Mesothelial cell of epicardium (in vitro differentiated cells): Measurements from ENCODE around the gene SIX1. TPM values are rescaled to one million over a fixed set of nuclear protein-coding genes. Genes with fewer than 3 reads are reported as not detected.

Experiments
- DNase-seq, 2 experiments: peaks; one replicate each; pipeline ENCODE4 v3.0.0; 2021; ENCODE audit warnings: low spot score in 2 of 2; ENCODE audit not compliant: unreplicated experiment in 2 of 2
- H3K27ac Mint-ChIP-seq: 2 replicates; pipeline ENCODE4 v1.8.0; 2021; ENCODE audit warnings: mixed read lengths
- H3K27me3 Mint-ChIP-seq: 2 replicates; pipeline ENCODE4 v1.8.0; 2021; ENCODE audit warnings: low read depth, mixed read lengths
- H3K36me3 Mint-ChIP-seq: 2 replicates; pipeline ENCODE4 v1.8.0; 2021; ENCODE audit warnings: mixed read lengths
- H3K4me1 Mint-ChIP-seq: 2 replicates; pipeline ENCODE4 v1.8.0; 2021; ENCODE audit warnings: mixed read lengths
- H3K4me3 Mint-ChIP-seq: 2 replicates; pipeline ENCODE4 v1.8.0; 2021; ENCODE audit warnings: mild to moderate bottlenecking, moderate library complexity, mixed read lengths
- H3K9me3 Mint-ChIP-seq: 2 replicates; pipeline ENCODE4 v1.8.0; 2021; ENCODE audit warnings: mixed read lengths
- CTCF ChIP-seq: fragments of 200-600 bp; sonication (generic); IDR thresholded peaks from one replicate; pipeline ENCODE4 v1.5.0; 2021; ENCODE audit warnings: antibody characterized with exemption; ENCODE audit not compliant: unreplicated experiment
- total RNA-seq: library from RNA; stranded (reverse); gene quantifications from 3 replicates; pipeline ENCODE4 v1.2.1, GENCODE V29; 2021

Gene SIX1
- total RNA-seq, 1 donor from 2014 or later, result 0.47 TPM

GRCh38 chr14:60642270-60643140 lies 6.8 kb downstream of the SIX1 start:
- Mint-ChIP-seq H3K4me3 (no peak overlapping the region), H3K27me3 (peaks cover 99% of the 10 kb centered on the region), H3K9me3 (no peaks in the 10 kb centered on the region), H3K36me3 (no peaks in the 10 kb centered on the region), H3K4me1 (peaks cover 17% of the 10 kb centered on the region), H3K27ac (no peak overlapping the region)
- DNase-seq, result peak in 1 of 2 experiments; percentile 54
- TF ChIP-seq CTCF, result no peak

- no peaks in the 10 kb centered on the region for H3K36me3 Mint-ChIP-seq
- H3K4me1 Mint-ChIP-seq, result peaks cover 11% of the 10 kb centered on the region
- no peak for DNase-seq
- H3K4me3 Mint-ChIP-seq, result no peak overlapping the region
- H3K27me3 Mint-ChIP-seq, result peaks cover 98% of the 10 kb centered on the region
- no peak overlapping the region for H3K27ac Mint-ChIP-seq
- TF ChIP-seq CTCF, result no peak
- H3K9me3 Mint-ChIP-seq, result no peaks in the 10 kb centered on the region
Observed at GRCh38 chr14:60641742-60642269, 7.5 kb downstream of the SIX1 start.

- TF ChIP-seq CTCF, result no peak
- Mint-ChIP-seq H3K4me3 (no peak overlapping the region), H3K27me3 (peaks cover 98% of the 10 kb centered on the region), H3K27ac (no peak overlapping the region), H3K4me1 (peaks cover 11% of the 10 kb centered on the region), H3K36me3 (no peaks in the 10 kb centered on the region), H3K9me3 (no peaks in the 10 kb centered on the region)
- no peak for DNase-seq
Observed at GRCh38 chr14:60640859-60641741, 8.2 kb downstream of the SIX1 start.

- TF ChIP-seq CTCF, result no peak
- Mint-ChIP-seq H3K27ac (no peak overlapping the region), H3K4me3 (no peak overlapping the region), H3K27me3 (peaks cover 94% of the 10 kb centered on the region), H3K9me3 (no peaks in the 10 kb centered on the region), H3K4me1 (peaks cover 11% of the 10 kb centered on the region), H3K36me3 (no peaks in the 10 kb centered on the region)
- no peak for DNase-seq
Observed at GRCh38 chr14:60639674-60640073, 9.6 kb downstream of the SIX1 start.

GRCh38 chr14:60637479-60638315 lies 11.6 kb downstream of the SIX1 start:
- Mint-ChIP-seq H3K27me3 (peaks cover 82% of the 10 kb centered on the region), H3K4me1 (peaks cover 12% of the 10 kb centered on the region), H3K4me3 (peak overlapping the region; percentile 60), H3K9me3 (no peaks in the 10 kb centered on the region), H3K27ac (no peak overlapping the region), H3K36me3 (no peaks in the 10 kb centered on the region)
- peak in 1 of 2 experiments; percentile 52 for DNase-seq
- no peak for TF ChIP-seq CTCF
